Pancreas (tissue), 10 donors: ENCODE data around the gene UCN. TPM values are rescaled to one million over a fixed set of nuclear protein-coding genes. Genes with fewer than 3 reads are reported as not detected.

Experiments
- ATAC-seq, 4 donors: fragments of 200-7000 bp; cut with Tn5 transposase; one replicate each; pipeline versions ENCODE4 v1.8.0 to v1.9.1; 2020; ENCODE audit warnings: mild to moderate bottlenecking in 4 of 4, moderate library complexity in 4 of 4
- DNase-seq, 6 donors: peaks; one replicate each; pipeline ENCODE4 v3.0.0-alpha.2; 2020
- FAIRE-seq: peaks from 2 replicates; lab custom pipeline; 2012; peaks lifted over from hg19 to GRCh38; lab: Jason Lieb, UNC
- H3K27ac ChIP-seq, 4 donors: fragments of 200-600 bp; sonication (generic); 1 replicate in 3 of 4; 2 replicates in 1 of 4; pipeline versions ENCODE4 v1.5.0 to v1.8.0; 2020
- H3K27me3 ChIP-seq, 4 donors: fragments of 200-600 bp; one replicate each; pipeline ENCODE4 v1.8.0; 2021
- H3K36me3 ChIP-seq, 3 donors: fragments of 200-600 bp; sonication (generic) in 1 of 3; one replicate each; pipeline versions ENCODE4 v1.5.0 to v1.8.0; 2020 to 2021
- H3K4me1 ChIP-seq, 3 donors: fragments of 200-600 bp; one replicate each; pipeline ENCODE4 v1.8.0; 2021
- H3K4me3 ChIP-seq, 4 donors: fragments of 200-600 bp; sonication (generic) in 2 of 4; one replicate each; pipeline versions ENCODE4 v1.5.0 to v1.8.0; 2020 to 2021
- H3K9me3 ChIP-seq, 4 donors: fragments of 200-600 bp; one replicate each; pipeline ENCODE4 v1.8.0; 2021
- WGBS, 2 donors: extraction: QIAGEN DNeasy Blood & Tissue Kit; methylation state at CpG; one replicate each; pipeline ENCODE4 v1.1.7; 2013; 5-methylcytosine and 5-hydroxymethylcytosine counted together
- intact Hi-C, 3 donors: fragments of 100-400 bp; cut with DNase I; formaldehyde crosslinking; loops; one replicate each; pipeline versions ENCODE4 v1.11.1 to v1.14.2; 2022
- polyA plus RNA-seq, 2 donors: library from polyadenylated mRNA; stranded (reverse); fragments of 200-250 nt; gene quantifications; one replicate each; pipeline ENCODE4 v1.2.3, GENCODE V29; 2013
- total RNA-seq, 6 donors: library from RNA; stranded (reverse); fragmentation: NEBNext Ultra II Directional in 4 of 6; extraction: Animal tissue kit (Norgen Biotek cat#: 25700) in 4 of 6; gene quantifications; one replicate each; pipeline versions ENCODE4 v1.2.1 to v1.2.4, GENCODE V29; 2021 to 2023
- TF ChIP-seq, protein P1 (sequence below), 4 donors: fragments of 200-600 bp; sonication (generic) in 3 of 4; IDR thresholded peaks; one replicate each; pipeline versions ENCODE4 v1.5.0 to v1.8.0; 2021; ENCODE audit warnings: antibody characterized with exemption in 4 of 4
- donor health status: healthy with polysubstance abuse.
- donor health status: DM: no; HTN: no; CAD: no; lungs with moderate emphysema.
- donor health status: DM: no; HTN: no; CAD: no.
- donor health status: control.
- donor health status: control.
- donor health status: Bipolar disorder and iron deficiency.
- donor health status: DM: yes; HTN: yes; CAD: no.
- donor health status: DM: no; HTN: no; CAD: no.
- donor health status: DM: no; HTN: no; CAD: no.
- donor health status: DM: yes; HTN: yes; CAD: no.

The UCN gene
- total and polyA plus RNA-seq, 8 donors, result 0.51 to 4.6 (median 0.86) TPM

DNA sequence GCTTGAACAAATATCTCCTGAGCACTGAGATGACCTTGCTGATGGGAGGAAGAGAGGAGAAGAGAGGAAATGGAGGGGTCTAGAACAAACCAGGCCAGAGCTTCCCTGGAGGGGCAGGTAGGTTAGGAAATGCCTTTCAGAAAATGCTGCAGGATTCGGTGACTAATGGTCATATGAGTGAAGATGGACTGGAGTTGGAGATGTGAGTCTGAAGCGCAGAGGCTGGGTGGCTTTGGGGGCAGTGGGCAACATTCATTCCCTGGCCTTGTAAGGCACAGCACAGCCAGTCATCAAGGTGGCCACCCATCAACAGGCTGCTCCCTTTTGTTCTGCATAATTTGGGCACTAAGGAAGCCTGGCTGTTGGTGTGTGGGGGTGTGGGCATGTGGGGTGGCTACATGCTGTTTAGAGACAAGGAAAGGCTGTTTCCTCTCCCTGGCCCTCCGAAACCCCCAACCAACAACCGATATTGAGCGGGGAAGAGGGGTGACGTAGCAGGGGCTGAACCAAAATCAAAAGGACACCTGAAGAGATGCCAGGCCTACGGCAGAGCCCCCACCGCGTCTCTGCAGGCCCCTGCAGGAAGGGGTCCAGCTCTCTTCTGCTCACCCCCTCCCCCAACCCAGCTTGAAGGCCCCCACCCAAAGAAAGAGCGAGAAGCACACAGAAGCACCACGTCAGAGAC lies 46.9 kb downstream of the UCN start:
- no peak for DNase-seq
- no peak for ATAC-seq
- TF ChIP-seq, protein P1, sequence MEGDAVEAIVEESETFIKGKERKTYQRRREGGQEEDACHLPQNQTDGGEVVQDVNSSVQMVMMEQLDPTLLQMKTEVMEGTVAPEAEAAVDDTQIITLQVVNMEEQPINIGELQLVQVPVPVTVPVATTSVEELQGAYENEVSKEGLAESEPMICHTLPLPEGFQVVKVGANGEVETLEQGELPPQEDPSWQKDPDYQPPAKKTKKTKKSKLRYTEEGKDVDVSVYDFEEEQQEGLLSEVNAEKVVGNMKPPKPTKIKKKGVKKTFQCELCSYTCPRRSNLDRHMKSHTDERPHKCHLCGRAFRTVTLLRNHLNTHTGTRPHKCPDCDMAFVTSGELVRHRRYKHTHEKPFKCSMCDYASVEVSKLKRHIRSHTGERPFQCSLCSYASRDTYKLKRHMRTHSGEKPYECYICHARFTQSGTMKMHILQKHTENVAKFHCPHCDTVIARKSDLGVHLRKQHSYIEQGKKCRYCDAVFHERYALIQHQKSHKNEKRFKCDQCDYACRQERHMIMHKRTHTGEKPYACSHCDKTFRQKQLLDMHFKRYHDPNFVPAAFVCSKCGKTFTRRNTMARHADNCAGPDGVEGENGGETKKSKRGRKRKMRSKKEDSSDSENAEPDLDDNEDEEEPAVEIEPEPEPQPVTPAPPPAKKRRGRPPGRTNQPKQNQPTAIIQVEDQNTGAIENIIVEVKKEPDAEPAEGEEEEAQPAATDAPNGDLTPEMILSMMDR (IDR thresholded peaks at IDR 0.05), result no peak
- Histone ChIP-seq H3K36me3 (no peaks in the 10 kb centered on the region), H3K27me3 (peaks cover 0 to 20% (median 0%) of the 10 kb centered on the region in 4 donors), H3K27ac (no peak overlapping the region), H3K4me3 (no peak overlapping the region), H3K9me3 (no peaks in the 10 kb centered on the region), H3K4me1 (peaks cover 0 to 6% (median 4%) of the 10 kb centered on the region in 3 donors)
- 59 to 66% methylated on average over 11 of the region's 11 CpGs for WGBS, 2 donors
- no peak for FAIRE-seq
- intact Hi-C loops, result no loop called here

DNA sequence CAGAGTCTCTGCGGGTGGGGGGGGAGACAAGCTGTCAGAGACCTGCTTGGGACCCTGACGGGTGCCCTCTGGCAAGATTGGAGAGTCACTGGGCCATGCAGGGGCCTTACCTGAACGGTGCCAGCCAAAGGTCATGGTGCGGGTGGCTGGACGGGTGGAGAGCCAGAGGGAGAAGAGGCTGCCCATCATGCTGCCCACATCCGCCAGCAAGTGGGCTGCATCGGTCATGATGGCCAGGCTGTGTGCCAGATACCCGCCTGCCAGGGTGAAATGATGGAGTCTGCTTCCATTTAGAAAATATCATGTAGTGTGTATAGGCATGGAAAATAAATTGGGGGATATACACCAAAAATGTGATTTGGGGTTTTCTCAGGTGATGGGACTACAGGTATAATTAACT lies 50.2 kb downstream of the UCN start:
- H3K4me3 ChIP-seq, result no peak overlapping the region
- peaks cover 0 to 13% (median 0%) of the 10 kb centered on the region in 4 donors for H3K27me3 ChIP-seq
- DNase-seq (no peak), ATAC-seq (no peak), FAIRE-seq (no peak)
- no peaks in the 10 kb centered on the region for H3K4me1 ChIP-seq
- TF ChIP-seq, protein P1 (IDR thresholded peaks at IDR 0.05), result no peak
- no peaks in the 10 kb centered on the region for H3K36me3 ChIP-seq
- no peaks in the 10 kb centered on the region for H3K9me3 ChIP-seq
- intact Hi-C loops, result no loop called here
- H3K27ac ChIP-seq, result no peak overlapping the region
- WGBS, 2 donors, result 72 to 77% methylated on average over 7 to 8 of the region's 8 CpGs

Other genes starting within 250 kb of the UCN start
- gene OST4, start 236.8 kb downstream of the UCN start, total RNA-seq, result 100 to 1,000 TPM in 3 of 6 donors, 10 to 100 TPM in 3; 76.6 to 148 (median 108) TPM
- 100 to 1,000 TPM; 183 to 188 TPM for gene OST4, start 236.8 kb downstream of the UCN start, polyA plus RNA-seq
- gene EMILIN1, start 229.8 kb downstream of the UCN start, total RNA-seq, result 10 to 100 TPM in 2 of 6 donors, 1 to 10 TPM in 4; 2.6 to 47.1 (median 7.3) TPM
- gene EMILIN1, start 229.8 kb downstream of the UCN start, polyA plus RNA-seq, result 10 to 100 TPM in 1 of 2 donors, 1 to 10 TPM in 1; 3.7 to 15.5 TPM
- gene KHK, start 221.7 kb downstream of the UCN start, total RNA-seq, result 10 to 100 TPM in 1 of 6 donors, 1 to 10 TPM in 5; 5.1 to 11.7 (median 6.3) TPM
- gene KHK, start 221.7 kb downstream of the UCN start, polyA plus RNA-seq, result 10 to 100 TPM; 10.6 to 16.2 TPM
- 1 to 10 TPM in 1 of 6 donors, under 1 TPM in 4, not detected in 1; 0.42 to 1.1 (median 0.78) TPM for gene CGREF1, start 189.3 kb downstream of the UCN start, total RNA-seq
- gene CGREF1, start 189.3 kb downstream of the UCN start, polyA plus RNA-seq, result 1 to 10 TPM in 1 of 2 donors, under 1 TPM in 1; 0.49 to 1.2 TPM
- under 1 TPM in 5 of 6 donors, not detected in 1; 0.26 to 0.47 (median 0.34) TPM for gene ABHD1, start 184.6 kb downstream of the UCN start, total RNA-seq
- gene ABHD1, start 184.6 kb downstream of the UCN start, polyA plus RNA-seq, result under 1 TPM; 0.27 to 0.99 TPM
- gene PREB, start 173.8 kb downstream of the UCN start, total RNA-seq, result 10 to 100 TPM; 24.6 to 38.7 (median 29.6) TPM
- gene PREB, start 173.8 kb downstream of the UCN start, polyA plus RNA-seq, result 10 to 100 TPM; 61.4 to 73.6 TPM
- not detected for gene PRR30, start 169.0 kb downstream of the UCN start, total RNA-seq
- gene PRR30, start 169.0 kb downstream of the UCN start, polyA plus RNA-seq, result not detected
- under 1 TPM in 4 of 6 donors, not detected in 2; 0.03 to 0.19 (median 0.04) TPM for gene TCF23, start 159.4 kb downstream of the UCN start, total RNA-seq
- gene TCF23, start 159.4 kb downstream of the UCN start, polyA plus RNA-seq, result not detected
- 10 to 100 TPM; 38.9 to 56.8 (median 48.6) TPM for gene ATRAID, start 96.4 kb downstream of the UCN start, total RNA-seq
- 100 to 1,000 TPM in 1 of 2 donors, 10 to 100 TPM in 1; 68.1 to 106 TPM for gene ATRAID, start 96.4 kb downstream of the UCN start, polyA plus RNA-seq
- gene SLC5A6, start 96.2 kb downstream of the UCN start, total RNA-seq, result 10 to 100 TPM in 5 of 6 donors, 1 to 10 TPM in 1; 8.3 to 15.3 (median 13.1) TPM
- 10 to 100 TPM; 14.9 to 15.0 TPM for gene SLC5A6, start 96.2 kb downstream of the UCN start, polyA plus RNA-seq
- gene CAD, start 91.1 kb downstream of the UCN start, total RNA-seq, result 10 to 100 TPM in 5 of 6 donors, 1 to 10 TPM in 1; 9.6 to 23.4 (median 14.7) TPM
- gene CAD, start 91.1 kb downstream of the UCN start, polyA plus RNA-seq, result 10 to 100 TPM; 17.5 to 24.6 TPM
- gene SLC30A3, start 45.4 kb downstream of the UCN start, total RNA-seq, result under 1 TPM in 1 of 6 donors, not detected in 5; 0.12 TPM
- gene SLC30A3, start 45.4 kb downstream of the UCN start, polyA plus RNA-seq, result under 1 TPM in 1 of 2 donors, not detected in 1; 0.15 TPM
- gene DNAJC5G, start 33.0 kb downstream of the UCN start, total RNA-seq, result under 1 TPM in 1 of 6 donors, not detected in 5; 0.06 TPM
- gene DNAJC5G, start 33.0 kb downstream of the UCN start, polyA plus RNA-seq, result under 1 TPM in 1 of 2 donors, not detected in 1; 0.34 TPM
- gene TRIM54, start 26.0 kb downstream of the UCN start, total RNA-seq, result 1 to 10 TPM in 1 of 6 donors, under 1 TPM in 5; 0.08 to 1.1 (median 0.33) TPM
- under 1 TPM; 0.27 to 0.31 TPM for gene TRIM54, start 26.0 kb downstream of the UCN start, polyA plus RNA-seq
- gene MPV17, start 14.7 kb upstream of the UCN start, total RNA-seq, result 10 to 100 TPM; 24.8 to 38.0 (median 32.0) TPM
- gene MPV17, start 14.7 kb upstream of the UCN start, polyA plus RNA-seq, result 10 to 100 TPM; 57.3 to 71.8 TPM
- 10 to 100 TPM; 21.2 to 30.7 (median 26.7) TPM for gene GTF3C2, start 48.3 kb upstream of the UCN start, total RNA-seq
- 10 to 100 TPM; 33.1 to 34.3 TPM for gene GTF3C2, start 48.3 kb upstream of the UCN start, polyA plus RNA-seq
- 10 to 100 TPM; 24.1 to 34.7 (median 31.3) TPM for gene EIF2B4, start 61.9 kb upstream of the UCN start, total RNA-seq
- 10 to 100 TPM; 69.9 to 98.1 TPM for gene EIF2B4, start 61.9 kb upstream of the UCN start, polyA plus RNA-seq
- gene SNX17, start 62.2 kb upstream of the UCN start, total RNA-seq, result 10 to 100 TPM; 34.3 to 48.6 (median 39.5) TPM
- 10 to 100 TPM; 38.8 to 60.2 TPM for gene SNX17, start 62.2 kb upstream of the UCN start, polyA plus RNA-seq
- 10 to 100 TPM in 1 of 6 donors, 1 to 10 TPM in 5; 3.7 to 10.4 (median 7.6) TPM for gene ZNF513, start 72.3 kb upstream of the UCN start, total RNA-seq
- 10 to 100 TPM; 30.1 to 34.4 TPM for gene ZNF513, start 72.3 kb upstream of the UCN start, polyA plus RNA-seq
- gene PPM1G, start 101.1 kb upstream of the UCN start, total RNA-seq, result 10 to 100 TPM; 23.6 to 37.8 (median 28.7) TPM
- gene PPM1G, start 101.1 kb upstream of the UCN start, polyA plus RNA-seq, result 10 to 100 TPM; 28.6 to 31.8 TPM
- gene NRBP1, start 120.2 kb upstream of the UCN start, total RNA-seq, result 10 to 100 TPM; 33.5 to 49.5 (median 38.0) TPM
- 10 to 100 TPM; 32.5 to 60.7 TPM for gene NRBP1, start 120.2 kb upstream of the UCN start, polyA plus RNA-seq
- gene KRTCAP3, start 133.9 kb upstream of the UCN start, total RNA-seq, result 10 to 100 TPM; 21.6 to 36.5 (median 26.6) TPM
- 10 to 100 TPM; 29.5 to 33.0 TPM for gene KRTCAP3, start 133.9 kb upstream of the UCN start, polyA plus RNA-seq
- gene IFT172, start 181.3 kb upstream of the UCN start, total RNA-seq, result 10 to 100 TPM; 10.1 to 28.2 (median 14.7) TPM
- 10 to 100 TPM; 35.1 to 56.2 TPM for gene IFT172, start 181.3 kb upstream of the UCN start, polyA plus RNA-seq
- gene FNDC4, start 186.8 kb upstream of the UCN start, total RNA-seq, result 10 to 100 TPM in 1 of 6 donors, 1 to 10 TPM in 5; 3.1 to 12.7 (median 6.4) TPM
- 10 to 100 TPM in 1 of 2 donors, 1 to 10 TPM in 1; 8.5 to 11.8 TPM for gene FNDC4, start 186.8 kb upstream of the UCN start, polyA plus RNA-seq
- gene GCKR, start 188.4 kb upstream of the UCN start, total RNA-seq, result 1 to 10 TPM in 4 of 6 donors, under 1 TPM in 2; 0.56 to 3.2 (median 1.5) TPM
- 1 to 10 TPM; 1.5 to 4.0 TPM for gene GCKR, start 188.4 kb upstream of the UCN start, polyA plus RNA-seq